Hippocampal formation (tissue), 2 donors: ENCODE measurements around the gene MICAL2.

ENCODE experiments used
- DNase-seq, 2 donors: peaks; one replicate each; lab custom pipeline; 2025; lab: John Stamatoyannopoulos, UW

MICAL2 gene

DNA sequence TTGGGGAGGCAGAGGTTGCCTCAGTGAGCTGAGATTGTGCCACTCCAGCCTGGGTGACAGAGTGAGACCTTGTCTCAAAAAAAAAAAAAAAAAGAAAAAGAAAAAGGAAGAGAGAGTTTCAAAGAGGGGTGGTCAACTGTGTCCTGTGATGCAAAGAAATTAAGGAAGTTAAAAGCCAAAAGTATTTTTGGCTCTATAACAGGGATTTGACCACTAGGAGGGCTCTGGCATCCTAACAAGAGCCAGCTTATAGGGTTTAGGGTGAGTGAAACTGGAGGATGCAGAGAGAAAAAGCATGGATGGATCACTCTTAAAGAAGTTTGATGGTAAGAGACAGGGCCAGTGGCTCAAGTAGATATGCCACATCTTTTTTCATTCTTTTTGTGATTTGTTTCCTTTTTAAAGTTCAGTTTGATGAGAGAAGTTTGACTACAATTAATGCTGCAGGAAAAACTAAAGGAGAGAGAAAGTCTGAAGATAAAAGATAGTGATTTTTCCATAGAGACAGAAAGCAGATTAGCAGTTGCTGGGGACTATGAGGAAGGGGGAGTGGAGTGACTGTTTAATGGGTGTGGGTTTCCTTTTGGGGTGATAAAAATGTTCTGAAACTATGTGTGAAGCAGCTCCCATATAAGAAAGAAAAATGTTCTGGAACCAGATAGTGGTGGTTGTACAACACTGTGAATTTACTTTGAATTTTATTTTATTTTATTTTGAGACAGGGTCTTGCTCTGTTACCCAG, 11.1 kb upstream of the MICAL2 start:
- DNase-seq = no peak

DNA sequence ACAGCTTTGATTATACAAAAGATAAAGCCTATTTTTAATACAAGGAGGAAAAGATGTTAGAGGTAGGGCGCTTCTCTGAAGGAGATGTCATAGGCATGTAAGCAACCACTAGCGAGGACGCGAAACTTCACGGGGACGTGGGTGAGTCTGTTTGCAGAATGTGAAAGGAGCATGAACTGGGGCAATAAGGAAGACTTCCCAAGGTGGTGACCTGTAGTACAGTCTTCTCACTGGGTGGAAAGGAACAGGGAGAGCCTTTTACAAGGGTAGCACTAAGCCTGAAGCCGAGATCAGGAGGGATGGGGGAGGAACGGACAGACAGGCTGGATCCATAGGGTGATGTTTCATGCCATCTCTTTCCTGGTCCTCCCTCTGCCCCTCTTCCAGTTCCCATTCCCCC, 10.0 kb upstream of the MICAL2 start:
- DNase-seq = no peak

DNA sequence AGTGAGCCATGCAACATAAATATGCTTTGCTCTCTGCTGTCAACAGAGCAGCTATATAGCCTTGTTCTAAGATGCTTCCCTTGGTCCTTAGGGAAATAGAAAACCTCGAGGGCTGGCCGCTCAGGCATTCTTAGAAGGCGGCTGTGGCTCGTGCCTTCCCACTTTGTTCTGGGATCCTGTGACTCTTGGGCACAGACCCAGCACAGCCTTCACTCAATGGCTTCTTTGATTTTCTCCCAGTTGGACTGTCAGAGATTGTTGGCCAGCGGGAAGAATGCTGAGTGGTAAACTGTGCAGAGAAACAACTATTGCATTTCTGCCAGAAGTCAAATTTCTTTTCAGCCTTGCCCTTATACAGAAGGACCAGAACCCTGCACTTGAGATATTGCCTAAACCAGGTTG, 9.5 kb upstream of the MICAL2 start:
- DNase-seq = peak; percentile 83 to 89

DNA sequence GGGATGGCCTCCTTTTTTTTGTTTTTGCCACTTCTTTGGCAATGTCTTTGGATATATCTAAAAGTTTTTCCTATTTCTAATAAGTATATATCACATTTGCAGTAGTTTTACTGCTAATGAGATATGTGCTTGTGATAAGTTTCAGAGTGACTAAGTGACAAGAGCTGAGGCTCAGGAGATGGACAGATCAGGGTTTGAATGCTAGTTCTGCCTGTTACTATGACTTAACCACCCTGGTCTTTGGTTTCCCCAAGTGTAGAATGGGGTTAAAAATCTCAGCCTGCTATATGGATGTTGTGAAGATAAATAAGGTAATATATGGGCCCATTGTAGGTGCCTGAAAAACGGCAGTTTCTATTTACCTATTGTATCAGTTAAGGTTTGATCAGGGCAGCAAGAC, 9.1 kb upstream of the MICAL2 start:
- no peak for DNase-seq

DNA sequence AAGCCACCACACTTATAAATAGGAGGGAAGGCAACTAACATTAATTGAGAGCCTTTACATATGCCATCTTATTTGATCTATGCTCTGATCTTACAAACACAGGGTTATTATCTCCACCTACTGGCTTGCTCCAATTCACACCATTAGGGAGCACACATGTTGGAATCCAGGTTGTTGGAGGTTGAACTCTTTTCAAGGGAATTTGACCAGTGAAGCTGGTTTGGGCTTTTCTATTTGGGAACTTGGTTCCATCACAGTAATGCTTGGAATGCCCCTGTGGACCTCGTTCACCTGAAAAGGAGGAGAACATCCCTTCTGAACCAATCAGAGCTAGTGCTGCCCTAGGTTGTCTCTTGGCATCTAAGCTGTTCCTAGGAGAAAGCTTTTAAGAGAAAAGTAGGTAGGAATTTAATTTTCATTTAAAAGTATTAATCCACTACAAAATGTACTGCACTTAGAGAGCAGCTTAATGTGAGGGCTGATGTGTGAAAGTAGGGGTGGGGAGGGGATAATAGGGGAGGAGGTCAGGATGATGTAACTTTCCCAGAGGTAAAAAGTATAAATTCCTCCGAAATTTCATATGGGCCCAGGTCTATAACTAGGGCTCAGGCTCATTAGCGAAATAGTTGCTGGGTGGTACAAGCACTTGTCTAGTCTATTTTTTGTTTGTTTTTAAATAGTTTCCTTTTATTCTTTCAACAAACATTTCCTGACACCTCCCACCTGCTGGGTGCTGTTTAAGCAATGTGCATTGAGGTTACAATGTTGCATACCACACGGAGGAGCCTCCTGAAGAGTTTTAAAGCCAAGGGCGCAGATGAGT, 7.6 kb upstream of the MICAL2 start:
- no peak for DNase-seq

DNA sequence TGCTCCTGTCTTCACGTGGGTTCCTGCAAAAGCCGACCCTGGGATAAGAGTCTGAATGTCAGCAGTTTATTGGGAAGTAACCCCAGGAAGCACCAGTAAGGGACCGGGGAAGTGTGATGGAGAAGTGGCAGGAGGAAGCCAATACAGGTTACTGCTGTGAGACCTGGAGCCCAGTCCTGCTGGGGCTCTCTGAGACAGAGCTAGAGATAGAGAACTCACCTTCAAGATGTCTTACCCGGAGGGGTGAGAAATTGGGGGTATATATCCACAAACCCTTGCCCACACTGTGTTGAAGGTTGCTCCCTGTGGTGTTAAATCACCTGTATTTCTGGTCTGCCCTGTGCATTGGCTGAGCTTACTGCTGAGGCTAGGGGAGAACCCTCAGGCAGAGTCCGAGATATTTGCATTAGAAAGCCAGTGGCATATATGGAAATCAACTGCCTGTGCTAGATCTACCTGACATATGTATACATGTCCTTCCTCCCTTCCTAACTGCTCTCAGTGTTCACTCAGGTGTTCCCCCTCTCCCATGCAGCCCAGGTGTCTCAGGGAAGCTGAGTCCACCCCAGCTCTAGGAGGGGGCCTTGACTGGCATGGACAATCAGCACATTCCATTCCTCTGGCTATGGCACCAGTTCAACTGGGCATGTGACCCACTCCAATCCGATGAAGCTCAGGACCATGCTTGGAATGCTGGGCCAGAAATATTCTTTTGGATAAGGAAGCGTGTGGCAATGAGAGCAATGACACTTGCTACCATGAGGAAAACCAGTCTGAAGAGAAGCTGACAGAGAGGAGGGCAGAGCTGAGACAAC, 6.8 kb upstream of the MICAL2 start:
- no peak for DNase-seq

- no peak for DNase-seq
Measured at GRCh38 chr11:12105471-12105870, 4.9 kb upstream of the MICAL2 start.

DNA sequence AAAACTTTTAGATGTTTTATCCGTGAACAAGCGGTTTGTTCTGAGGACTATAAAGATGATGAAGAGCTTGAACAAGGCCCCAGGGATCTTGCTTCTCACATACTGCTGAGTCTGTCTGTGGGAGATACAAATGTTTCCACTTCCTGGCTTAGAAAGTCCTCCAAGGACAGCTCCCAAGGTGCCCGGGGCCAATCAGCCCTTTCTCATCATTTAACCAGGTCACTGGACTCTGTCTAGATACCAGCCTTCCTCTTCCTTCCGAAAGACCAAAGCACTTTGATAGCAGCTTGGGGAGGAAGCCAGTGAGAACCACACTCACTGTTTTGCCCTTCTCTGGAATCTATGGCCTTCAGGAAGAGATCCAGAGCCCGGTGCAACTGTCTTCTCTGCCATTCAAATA, 4.3 kb upstream of the MICAL2 start:
- DNase-seq = no peak

GRCh38 chr11:12106501-12106900, 3.9 kb upstream of the MICAL2 start:
- DNase-seq = no peak

DNA sequence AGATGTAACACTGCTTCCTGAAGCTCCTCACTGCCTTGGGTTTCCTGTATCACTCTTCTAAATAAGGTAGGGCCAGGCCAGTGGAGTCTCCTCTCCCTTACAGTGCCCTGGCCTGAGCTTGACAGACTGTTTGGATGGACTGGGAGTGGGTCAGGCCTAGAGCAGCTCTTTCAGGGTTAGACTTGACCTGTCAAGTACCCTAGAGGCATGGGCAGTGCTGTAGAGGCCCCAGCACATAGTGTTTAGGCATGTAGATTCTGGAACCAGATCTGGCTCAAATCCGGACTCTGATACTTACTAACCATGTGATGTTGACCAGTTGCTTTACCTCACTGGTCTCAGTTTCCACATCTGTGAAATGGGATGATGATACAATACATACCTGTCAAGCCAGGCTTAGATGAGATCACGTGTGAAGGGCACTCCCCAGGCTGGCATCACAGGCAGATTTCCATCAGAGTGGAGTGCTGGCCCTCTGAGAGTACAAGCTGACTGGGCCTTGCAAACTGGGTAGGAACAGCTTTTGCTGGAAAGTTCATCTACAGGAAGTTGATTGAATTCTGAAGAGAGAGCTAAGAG, 1.4 kb upstream of the MICAL2 start:
- DNase-seq = no peak

DNA sequence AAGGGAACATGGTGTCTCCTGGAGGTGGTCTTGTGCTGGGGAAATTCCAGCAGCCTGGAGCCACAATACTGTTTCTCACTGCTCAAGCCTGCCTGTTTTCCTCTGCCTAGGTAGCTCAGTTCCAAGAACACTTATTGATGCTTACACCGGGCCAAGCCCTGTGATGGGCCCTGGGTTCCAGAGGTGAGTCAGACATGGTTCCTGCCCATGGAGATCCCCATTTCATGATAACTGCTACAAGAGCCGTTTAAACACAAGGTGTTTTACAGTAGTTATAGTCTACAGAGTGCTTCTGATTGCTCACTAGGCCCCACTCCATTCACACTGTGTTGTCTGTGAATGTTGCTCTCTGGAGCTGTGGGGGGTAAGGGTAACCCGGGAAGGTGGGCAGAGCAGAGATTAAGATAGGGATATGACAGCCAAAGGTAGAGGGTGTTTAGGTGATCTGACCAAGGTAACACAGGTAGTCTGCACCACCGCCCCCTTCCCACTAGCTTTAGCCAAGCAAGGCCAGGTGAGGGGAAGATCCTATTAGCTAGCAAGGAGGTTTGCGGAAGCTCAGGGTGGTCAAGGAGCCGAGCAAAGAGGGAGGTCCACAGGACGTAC, 696 bp upstream of the MICAL2 start:
- no peak for DNase-seq

DNA sequence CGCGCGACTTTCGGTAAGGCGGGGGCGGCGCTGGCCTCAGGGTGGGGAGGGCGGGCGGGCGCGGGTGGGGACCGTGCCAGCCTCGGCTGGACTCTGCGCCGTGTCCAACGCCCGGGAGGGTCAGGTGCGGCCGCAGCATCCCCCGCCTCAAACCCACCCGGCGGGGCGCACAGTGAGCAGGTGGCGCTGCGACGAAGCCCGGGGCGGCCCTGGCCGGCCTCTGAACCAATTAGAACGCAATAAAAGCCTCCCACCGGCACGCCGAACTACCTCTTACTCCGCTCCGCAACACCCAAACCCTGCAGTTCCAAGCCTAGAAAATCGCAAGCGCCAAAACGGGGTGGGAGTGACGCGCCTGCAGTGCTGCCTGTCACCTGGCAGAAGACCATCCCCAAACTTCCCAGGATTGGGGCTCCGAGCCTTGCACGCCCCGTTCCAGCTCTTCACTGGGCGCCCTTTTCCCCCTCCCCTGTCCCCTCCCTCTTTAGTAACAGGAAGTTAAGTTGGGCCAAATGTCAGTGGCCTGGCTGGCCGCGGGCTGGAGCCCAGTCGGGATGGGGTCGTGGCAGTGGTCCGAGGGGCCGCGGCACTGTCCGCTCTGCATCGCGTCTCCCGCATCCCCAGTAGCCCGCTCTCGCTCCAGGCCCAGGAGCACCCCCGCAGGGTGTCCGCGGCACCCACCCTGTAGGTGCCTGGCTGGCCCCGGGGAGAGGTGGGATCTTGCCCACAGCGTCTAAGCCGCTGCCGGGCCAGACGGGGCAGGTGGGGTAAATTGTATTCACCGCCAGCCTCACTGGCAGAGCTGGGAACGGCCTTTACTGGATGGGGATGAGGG, 541 bp downstream of the MICAL2 start:
- no peak for DNase-seq

DNA sequence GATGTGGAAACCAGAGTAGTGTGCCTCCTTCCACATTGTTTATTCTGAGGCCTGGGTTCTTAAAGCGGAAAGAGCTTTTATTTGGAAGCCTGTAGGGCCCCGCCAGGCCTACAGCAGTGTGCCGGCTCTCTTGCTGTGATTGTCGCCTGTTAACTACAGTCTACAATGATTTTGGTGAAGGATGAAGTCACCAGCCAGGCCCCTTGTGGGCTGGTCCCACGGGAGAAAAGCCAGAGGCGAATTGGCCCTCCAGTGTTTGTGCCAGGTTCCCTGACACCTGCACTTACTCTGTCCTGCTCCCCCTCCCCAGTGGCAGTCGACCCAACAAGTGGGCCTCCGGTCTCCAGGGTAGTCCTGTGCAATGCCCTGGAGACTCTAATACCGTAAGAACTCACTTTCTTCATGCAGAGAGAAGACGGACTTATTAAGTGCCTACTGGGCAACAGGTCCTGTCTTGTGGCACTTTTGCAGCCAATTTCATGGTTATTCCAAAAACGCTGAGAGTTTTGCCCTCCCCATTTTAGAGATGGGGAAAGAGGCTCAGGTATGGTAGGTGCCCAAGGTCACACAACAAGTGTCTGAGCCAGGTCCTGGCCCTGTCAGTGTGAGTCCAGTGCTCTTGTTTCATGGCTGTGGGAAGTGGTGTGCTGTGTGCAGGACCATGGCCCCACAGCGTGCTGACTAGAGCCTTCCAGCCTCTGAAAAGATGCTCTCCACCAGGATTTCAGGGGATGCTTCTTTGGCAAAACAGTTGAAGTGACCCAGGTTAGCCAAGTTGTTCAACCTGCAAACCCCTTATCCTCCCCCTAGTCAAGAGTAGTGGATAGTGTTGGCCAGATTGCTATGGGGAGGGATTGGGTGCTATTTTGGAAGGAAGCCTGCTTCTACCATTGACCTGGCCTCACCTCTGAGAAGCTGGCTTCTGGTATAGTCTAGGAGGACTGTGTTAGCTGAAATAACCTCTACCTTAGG, 1.4 kb downstream of the MICAL2 start:
- no peak for DNase-seq

- no peak for DNase-seq
Measured at GRCh38 chr11:12112750-12113149, 2.4 kb downstream of the MICAL2 start.

DNA sequence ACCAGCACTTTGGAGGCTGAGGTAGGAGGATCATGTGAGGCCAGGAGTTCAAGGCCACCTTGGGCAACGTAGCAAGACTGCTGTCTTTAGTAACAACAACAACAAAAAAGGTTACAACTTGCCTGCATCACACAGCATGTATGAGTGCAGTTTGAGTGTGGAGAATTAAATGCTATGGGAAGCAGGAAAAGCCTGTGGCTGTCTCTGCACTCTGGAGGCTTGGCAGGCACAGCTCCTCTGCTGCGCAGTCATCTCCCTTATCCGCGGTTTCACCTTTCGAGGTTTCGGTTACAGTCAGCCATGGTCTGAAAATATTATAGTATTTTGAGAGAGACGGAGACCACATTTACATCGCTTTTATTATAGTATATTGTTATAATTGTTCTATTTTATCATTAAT, 2.9 kb downstream of the MICAL2 start:
- no peak for DNase-seq

DNA sequence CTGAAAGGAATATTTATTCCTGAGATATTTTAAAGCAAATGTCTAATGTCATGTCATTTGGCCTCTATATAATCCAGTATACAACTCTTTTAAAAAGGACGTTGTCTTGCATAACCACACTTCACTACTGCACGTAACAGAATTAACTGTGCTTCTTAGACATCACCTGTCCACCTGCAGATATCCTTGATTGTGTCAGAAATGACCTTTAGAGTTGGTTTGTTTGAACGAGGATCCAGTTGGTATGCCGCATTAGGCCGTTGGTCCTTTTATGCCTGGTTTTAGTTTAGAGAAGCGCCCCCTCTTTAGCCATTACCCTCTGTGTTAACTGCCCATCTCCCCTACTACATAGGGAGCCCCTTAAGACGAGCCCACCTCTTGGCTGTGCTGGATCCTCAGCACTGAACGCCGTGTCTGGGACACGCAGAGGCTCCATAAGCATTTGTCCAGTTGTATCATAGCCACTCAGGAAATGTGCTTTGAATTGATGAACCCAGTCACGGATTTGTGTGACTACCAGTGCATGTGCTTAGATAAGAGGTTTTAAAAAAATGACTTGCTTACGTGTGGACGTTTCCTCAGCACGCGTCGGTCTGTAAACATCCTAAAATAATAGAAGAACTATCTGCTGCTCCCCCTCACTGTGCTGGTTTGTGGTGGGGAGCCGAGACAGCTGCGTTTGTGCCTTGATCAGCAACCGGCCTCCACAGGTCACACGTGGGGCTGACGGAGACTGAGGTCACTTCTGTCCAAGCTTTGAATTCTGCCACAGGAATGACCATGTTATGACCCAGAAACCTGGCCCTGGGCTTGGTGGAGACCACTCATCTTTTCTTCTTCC, 4.0 kb downstream of the MICAL2 start:
- DNase-seq = no peak

- no peak for DNase-seq
Measured at GRCh38 chr11:12116425-12117032, 6.1 kb downstream of the MICAL2 start.

DNA sequence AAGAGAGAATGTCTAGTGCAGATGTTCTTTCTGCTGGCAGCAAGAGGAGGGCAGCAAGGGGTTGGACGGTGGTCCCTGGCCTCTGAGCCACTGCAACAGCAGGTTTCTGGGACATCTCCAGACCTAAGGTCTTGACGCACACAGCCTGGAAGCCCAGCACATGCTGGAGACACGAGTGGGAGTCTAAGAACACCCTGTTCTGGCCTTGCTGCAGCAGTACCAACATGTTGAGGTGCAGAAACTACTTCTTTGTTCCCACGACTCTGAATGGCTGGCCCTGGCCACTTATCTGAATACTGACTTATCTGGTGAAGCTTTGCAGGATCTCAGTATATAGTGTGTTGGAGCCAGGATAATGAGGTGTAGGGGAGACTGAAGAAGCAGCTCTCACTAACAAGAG, 6.8 kb downstream of the MICAL2 start:
- no peak for DNase-seq
